Muscle of back (tissue), 11 donors: Measurements from ENCODE around the gene RAP1A. TPM values are rescaled to one million over a fixed set of nuclear protein-coding genes. Genes with fewer than 3 reads are reported as not detected.
A peak's percentile ranks its signal among the peaks of the same experiment; 100 is the strongest.
"Not testable (repeated sequence)": the region's sequence is repeated elsewhere in the genome, so short reads cannot be mapped to it uniquely, and the experiment has no call there.

Experiments
- DNase-seq, 3 donors: peaks; one replicate each; pipeline versions ENCODE4 v3.0.0 to v3.0.0-alpha.2; 2013
- polyA plus RNA-seq, 10 donors: library from polyadenylated mRNA; unstranded; fragments of 120-200 nt; gene quantifications; one replicate each; pipeline ENCODE4 v1.2.1, GENCODE V29; 2013; ENCODE audit not compliant: insufficient read length in 10 of 10

RAP1A gene
- polyA plus RNA-seq, 10 donors, result 54.6 to 65.0 (median 60.4) TPM

- peak in 1 of 3 donors; percentile 27 for DNase-seq
These were observed 40.9 kb downstream of the RAP1A start for GRCh38 chr1:111660204-111661150.

DNA sequence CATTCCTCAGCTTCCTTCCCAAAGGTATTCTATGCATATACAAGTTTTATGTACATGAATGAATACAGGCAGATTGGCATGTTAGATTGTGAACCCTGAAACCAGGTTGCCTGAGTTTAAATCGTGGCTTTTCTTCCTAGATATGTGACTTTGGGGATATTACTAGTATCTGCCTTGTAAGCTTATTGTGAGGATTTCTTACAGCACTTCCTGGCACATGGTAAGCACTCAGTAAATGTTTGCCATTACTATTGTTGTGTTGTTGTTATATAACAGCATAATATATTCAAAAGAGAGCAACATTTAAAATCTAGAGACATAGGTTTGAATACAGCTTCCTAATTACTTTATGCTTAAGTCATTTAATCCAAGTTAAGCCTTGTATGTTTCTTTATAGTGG, 45.1 kb downstream of the RAP1A start:
- no peak for DNase-seq

GRCh38 chr1:111665497-111665896, 45.9 kb downstream of the RAP1A start:
- DNase-seq, result no peak

DNA sequence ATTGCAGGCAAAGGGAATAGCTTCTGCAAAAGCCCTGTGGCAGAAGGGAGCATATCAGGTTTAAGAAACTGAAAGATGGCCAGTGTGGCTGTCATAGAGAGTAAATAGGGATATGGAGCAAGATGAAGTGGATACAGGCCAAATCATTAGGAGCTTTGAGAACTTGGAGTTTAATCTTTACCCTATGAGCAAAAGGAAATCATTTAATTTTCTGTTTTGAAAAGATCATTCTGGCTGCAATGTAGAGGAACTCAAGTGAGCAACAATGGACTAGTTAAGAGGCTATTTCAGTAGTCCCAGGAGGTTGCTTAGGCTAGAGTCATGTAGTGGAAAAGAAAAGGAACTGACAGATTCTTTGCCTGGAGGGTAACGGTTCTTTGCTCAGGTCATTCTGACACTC, 47.2 kb downstream of the RAP1A start:
- no peak for DNase-seq

DNA sequence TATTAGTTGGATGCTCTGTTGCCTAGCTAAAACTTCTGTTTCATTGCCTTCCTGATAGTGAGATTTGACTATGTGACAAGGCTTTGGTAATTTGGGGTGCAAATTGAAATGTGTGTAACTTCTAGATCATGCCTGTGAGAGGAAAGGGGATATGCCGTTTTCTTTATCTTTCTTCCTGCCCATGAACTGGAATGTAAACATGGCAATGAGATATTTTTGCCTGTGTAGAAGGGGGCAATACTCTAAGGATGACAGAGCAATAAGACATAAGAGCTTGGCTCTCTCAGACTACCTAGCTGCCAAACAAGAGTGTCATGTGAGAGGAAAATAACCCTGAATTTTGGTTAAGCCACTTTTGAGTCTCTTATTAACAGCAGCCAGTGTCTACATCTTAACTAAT, 49.7 kb downstream of the RAP1A start:
- no peak for DNase-seq

DNA sequence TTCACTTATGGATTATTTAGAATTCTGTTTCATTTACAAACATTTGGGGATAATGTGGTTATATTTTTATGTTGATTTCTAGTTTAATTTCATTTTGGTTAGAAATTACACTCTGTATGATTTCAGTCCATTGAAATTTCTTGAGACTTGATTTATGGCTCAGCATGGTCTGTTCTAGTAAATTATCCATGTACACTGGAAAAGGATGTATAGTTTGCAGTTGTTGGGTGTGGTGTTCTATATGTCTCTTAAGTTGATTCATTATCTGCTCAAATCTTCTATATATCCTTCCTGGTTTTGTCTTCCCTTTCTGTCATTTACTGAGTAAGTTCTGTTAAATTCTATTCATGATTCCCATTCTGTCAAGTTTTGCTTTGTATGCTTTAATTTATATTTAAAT, 52.3 kb downstream of the RAP1A start:
- DNase-seq, result no peak

- DNase-seq, result peak in 1 of 3 donors; percentile 49
These were observed 52.7 kb downstream of the RAP1A start for GRCh38 chr1:111672331-111672730.

DNA sequence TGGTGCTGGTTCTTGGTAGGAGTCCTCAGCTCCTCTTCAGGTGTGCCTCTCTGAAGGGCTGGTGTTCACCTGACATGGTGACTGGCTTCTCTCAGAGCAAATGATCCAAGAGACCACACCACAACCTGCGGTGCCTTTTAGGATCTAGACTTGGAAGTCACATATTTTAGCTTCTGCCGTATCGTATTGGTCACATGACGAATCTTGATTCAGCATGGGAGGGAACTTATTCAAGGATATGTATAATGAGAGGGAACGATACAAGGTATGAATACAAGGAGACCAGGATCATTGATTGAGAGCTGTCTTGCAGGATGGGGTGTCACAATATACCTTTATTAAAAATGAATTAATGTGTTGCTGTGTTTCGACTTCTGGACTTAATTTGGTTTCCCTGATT, 58.0 kb downstream of the RAP1A start:
- DNase-seq, result no peak

GRCh38 chr1:111679541-111679940, 60.0 kb downstream of the RAP1A start:
- no peak for DNase-seq

DNA sequence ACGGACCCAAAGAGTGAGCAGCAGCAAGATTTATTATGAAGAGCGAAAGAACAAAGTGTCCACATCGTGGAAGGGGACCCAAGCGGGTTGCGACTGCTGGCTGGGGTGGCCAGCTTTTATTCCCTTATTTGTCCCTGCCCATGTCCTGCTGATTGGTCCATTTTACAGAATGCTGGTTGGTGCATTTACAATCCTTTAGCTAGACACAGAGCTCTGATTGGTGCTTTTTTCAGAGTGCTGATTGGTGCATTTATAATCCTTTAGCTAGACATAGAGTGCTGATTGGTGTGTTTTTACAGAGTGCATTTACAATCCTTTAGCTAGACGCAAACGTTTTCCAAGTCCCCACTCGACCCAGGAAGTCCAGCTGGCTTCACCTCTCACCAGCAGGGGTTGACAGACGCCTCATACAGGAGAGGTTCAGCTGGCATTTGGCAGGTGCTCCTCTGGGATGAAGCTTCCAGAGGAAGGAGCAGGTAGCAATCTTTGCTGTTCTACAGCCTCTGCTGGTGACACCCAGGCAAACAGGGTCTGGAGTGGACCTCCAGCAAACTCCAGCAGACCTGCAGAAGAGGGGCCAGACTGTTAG, 60.7 kb downstream of the RAP1A start:
- not testable (repeated sequence) for DNase-seq

- not testable (repeated sequence) for DNase-seq
These were observed 65.9 kb downstream of the RAP1A start for GRCh38 chr1:111685293-111686153.

GRCh38 chr1:111690306-111690617, 70.7 kb downstream of the RAP1A start:
- peak; percentile 81 to 86 (median 85) for DNase-seq

- DNase-seq, result no peak
These were observed 72.3 kb downstream of the RAP1A start for GRCh38 chr1:111691886-111692285.

- no peak for DNase-seq
These were observed 76.2 kb downstream of the RAP1A start for GRCh38 chr1:111695801-111696200.

DNA sequence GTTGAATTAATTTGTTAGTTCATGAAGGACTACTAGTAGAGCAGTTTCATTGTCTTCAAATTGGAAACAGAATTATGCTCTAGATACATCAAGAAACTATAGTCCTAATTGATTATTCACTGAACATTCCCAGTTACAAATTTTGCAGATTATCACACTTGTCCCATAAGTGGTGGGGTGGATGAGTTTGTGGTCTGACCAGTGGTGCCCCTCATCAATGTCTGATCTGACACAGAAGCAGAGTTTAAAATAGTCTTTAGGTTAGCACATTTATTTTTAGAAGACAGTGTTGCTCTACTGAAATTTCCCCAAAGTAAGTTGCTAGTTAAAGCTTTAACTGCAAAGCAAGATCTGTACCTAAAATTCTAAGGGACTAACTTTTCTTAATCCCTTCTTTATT, 76.7 kb downstream of the RAP1A start:
- no peak for DNase-seq

DNA sequence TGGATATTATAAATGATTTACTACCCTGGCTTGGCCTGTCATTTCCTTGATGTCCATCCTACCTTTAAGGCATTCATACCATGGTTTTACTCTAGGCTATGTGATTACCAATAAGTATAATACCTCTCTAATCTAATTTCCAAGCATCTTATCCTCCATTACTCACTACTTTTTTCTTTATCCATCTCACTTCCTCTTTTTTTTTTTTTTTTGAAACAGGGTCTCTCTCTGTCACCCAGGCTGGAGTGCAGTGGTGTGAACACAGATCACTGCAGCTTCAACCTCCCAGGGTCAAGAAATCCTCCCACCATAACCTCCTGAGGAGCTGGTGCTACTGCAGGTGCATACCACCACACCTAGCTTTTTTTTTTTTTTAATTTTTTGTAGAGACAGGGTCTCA, 79.7 kb downstream of the RAP1A start:
- no peak for DNase-seq

DNA sequence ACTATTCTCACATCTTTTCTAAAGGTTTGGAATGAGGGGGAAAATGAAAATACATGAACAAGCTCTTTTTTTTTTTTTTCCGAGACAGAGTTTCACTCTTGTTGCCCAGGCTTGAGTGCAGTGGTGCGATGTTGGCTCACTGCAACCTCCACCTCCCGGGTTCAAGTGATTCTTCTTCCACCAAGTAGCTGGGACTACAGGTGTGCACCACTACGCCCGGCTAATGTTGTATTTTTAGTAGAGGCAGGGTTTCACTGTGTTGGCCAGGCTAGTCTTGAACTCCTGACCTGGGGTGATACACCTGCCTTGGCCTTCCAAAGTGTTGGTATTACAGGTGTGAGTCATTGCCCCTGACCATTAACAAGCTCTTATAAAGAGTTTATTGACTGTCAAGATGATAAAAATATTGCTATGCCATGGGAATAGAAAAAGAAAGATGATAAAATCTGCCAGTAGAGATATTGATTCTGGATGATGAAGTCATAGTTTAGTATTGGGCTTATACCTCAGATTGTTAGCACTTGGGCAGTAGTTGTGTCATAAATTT, 83.0 kb downstream of the RAP1A start:
- no peak for DNase-seq

- no peak for DNase-seq
These were observed 84.7 kb downstream of the RAP1A start for GRCh38 chr1:111704240-111704639.

GRCh38 chr1:111704776-111705175, 85.2 kb downstream of the RAP1A start:
- DNase-seq, result no peak

DNA sequence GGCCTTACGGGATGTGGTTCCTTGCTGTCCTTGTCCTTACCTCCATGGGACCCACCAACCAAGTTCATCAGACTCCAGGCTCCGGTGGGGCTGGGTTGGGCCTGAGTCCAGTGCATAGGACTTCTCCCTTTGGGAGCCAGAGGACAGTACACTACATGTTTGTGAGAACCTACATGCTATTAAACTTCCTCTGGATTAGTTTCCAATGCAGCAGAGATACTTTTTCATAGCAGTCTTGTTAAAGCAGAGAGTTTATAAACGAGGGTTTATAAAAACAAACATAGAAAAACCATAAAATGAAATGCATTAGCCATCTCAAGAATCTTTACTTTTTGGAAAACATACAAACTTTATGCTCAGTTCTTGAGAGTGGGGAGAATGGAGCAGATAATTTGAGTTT, 86.3 kb downstream of the RAP1A start:
- no peak for DNase-seq

- DNase-seq, result no peak
These were observed 87.3 kb downstream of the RAP1A start for GRCh38 chr1:111706921-111707320.

DNA sequence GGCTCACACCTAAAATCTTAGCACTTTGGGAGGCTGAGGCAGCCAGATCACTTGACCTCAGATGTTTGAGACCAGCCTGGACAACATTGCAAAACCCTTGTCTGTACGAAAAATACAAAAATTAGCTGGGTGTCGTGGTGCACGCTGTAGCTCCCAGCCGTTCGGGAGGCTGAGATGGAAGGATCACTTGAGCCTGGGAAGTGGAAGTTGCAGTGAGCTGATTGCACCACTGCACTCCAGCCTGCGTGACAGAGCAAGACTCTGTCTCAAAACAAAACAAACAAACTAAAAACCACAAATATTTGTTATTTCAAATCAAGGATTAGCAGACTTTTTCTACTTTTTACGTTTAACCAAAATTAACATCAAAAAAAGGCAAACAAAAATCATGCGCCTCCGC, 88.3 kb downstream of the RAP1A start:
- DNase-seq, result no peak
